ENCODE measurements around the gene R3HDM2. TPM values are rescaled to one million over a fixed set of nuclear protein-coding genes. Genes with fewer than 3 reads are reported as not detected.

Gene R3HDM2
- 14.0 and 23.2 TPM in 2 replicates for total RNA-seq

GRCh38 chr12:57430931-57431566, at the start of gene R3HDM2:
Gene R3HDM2, minus strand, starts transcription at chr12:57431043. Its CDS starts 120,615 bp downstream, at chr12:57310428.

GRCh38 chr12:57479376-57480115, 48.7 kb upstream of the R3HDM2 start, which contains the start of gene ARHGAP9:
Gene ARHGAP9, minus strand, starts transcription at chr12:57479866. Its CDS starts 460 bp downstream, at chr12:57479406.

DNA sequence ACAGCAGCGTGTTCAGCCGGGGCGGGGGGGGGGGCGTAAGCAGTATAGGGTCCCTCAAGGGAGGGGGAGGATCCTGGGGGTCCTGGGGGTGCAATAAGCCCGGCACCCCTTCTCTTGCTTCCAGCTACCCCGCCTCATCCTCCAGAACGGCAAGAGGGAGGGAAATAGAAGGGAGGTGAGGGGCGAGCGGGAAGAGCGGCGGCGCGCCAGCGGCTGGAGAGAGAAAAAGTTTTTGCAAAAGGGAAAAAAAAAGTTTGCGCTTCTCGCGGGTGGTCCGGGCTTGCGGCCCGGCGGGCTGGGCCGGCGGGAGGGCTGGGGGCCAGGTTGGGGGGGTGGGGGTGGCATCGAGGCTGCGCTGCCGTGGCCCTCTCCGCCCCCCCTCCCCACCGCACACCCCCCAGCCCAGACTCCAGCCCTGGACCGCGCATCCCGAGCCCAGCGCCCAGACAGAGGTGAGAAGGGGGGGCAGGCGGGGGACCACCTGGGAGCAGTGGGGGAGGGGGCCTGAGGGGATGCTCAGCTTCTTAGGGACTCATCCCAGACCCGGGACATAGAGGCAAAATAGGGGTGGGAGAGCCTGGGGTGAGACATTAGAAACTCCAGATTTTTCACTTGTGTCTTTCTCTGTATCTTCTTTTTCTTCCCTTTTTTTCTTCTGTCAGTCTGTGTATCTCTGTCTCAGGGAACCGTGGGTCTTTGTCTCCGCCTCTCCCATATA, 29.1 kb upstream of the R3HDM2 start, which contains the start of gene GLI1:
GLI1 (plus strand) TSS at position 36 of the 718 bp plus-strand sequence. CDS start 3,907 bp downstream, outside the sequence.

DNA sequence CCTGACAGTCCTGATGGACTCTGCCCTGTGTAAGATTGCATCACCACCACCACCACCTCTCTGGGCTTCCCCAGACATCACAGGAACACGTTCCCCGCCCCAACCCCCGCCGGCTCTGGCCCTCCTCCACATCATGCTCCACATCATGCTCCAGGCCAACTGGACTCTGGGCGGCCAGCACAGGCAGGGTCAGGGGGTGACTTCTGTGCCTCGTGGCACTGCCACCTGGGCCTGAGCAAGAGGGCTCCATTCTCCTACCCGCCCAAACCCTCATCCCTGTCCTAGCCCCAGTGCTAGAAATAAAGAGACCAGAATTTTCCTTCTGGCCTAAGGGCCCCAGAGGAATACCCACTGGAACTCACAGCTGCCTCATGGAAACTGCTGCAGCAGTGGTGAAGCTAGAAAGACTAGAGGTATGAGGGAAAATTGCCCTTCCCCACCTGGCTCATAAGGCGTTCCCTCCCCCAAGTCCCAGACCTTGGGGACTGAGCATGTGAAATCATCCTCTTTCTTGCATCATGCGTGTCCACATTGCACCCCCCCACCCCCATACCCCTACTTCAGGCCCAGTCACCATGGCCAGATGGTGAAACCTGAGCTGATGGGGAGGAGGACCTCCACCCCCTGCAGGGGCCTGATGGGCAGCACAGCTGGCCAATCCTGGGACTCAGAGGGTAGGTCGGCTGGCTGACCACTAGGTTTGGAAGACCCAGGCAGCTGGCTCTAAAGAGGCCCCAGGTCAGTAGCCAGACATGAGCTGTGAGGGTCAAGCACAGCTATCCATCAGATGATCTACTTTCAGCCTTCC, 23.9 kb upstream of the R3HDM2 start, which contains the start of gene INHBE:
INHBE (plus strand) TSS at position 742 of the 808 bp plus-strand sequence. CDS start 230 bp downstream, outside the sequence.

GRCh38 chr12:57434517-57435223, 3.8 kb upstream of the R3HDM2 start, which contains the start of gene INHBC:
Gene INHBC, plus strand, starts transcription at chr12:57434784. Its CDS starts 103 bp downstream, at chr12:57434887.

DNA sequence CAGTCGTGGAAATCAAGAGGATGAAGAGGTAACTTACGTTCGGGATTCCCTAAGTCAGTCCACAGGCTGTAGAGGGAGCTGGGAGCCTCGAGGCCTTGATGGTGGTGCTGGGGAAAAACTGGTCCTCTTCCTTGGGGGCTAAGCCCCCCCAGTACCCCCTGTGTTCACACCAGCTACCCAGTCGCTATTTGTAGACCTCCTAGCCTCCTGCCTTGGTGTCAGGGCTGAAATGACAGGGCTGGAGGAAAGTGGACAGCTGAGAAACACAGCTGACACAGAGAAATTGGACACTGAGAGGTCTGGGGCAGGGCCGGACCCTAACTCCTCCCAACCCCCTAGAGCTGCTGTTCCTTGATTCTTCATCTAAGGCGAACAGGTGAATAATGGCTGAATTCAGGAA, 179.9 kb downstream of the R3HDM2 start, which contains the start of gene STAC3:
STAC3 (minus strand) TSS at position 232 of the 400 bp plus-strand sequence. CDS start 1,551 bp downstream, outside the sequence.

GRCh38 chr12:57229634-57230380, 201.0 kb downstream of the R3HDM2 start, which contains the start of gene SHMT2:
Gene SHMT2, plus strand, starts transcription at chr12:57229711. Its CDS starts 68 bp downstream, at chr12:57229779.

DNA sequence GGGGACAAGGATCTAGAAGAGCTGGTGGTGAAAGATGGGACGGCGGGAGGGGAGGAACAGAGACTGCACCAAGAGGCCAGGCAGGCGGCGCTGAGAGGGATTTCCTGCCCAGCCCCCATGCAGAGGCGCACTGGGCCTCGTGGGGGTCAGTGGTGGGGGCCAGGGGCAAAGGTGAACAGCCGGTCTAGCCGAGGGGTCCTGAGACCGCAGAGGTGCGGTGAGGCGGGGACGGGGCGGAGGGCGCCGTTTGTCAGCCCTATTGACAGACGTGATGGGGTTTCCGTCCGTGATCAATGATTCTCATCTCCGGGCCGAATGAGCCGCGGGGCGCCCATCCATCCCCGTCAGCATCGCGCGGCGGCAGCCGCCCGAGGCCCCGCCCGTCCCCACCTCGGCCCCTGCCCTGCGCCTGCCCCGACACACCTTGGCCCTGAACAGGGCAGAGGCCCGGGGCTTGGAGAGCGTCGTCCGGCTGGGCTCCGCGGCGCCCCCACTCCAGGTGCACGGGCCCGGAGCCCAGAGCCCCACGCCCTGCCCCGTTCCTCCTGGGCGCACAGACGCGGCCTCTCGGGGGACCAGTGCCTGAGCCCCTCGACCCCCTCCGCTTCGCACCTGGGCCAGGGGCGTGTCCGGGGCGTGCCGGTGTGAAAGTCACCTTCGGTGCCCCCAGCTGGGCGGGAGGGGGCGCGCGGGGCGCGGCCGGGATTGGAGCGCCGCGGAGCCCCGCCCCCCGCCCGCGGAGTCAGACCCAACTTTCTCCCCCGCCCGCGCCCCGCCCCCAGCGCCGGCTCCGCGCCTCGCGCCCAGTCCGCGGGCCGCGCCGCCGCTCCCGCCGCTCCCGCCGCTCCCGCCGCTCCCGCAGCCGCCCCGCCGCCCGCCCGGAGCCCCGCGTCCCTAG, 214.6 kb downstream of the R3HDM2 start, which contains the start of gene NXPH4:
NXPH4 (plus strand) TSS at position 781 of the 898 bp plus-strand sequence. CDS start 176 bp downstream, outside the sequence.

Other genes starting within 250 kb of the R3HDM2 start
- gene NXPH4, start 214.2 kb downstream of the R3HDM2 start, total RNA-seq: 12.5 and 13.9 TPM in 2 replicates
- gene SHMT2, start 201.3 kb downstream of the R3HDM2 start, total RNA-seq: 287 and 328 TPM in 2 replicates
- not detected in 2 replicates for gene STAC3, start 179.9 kb downstream of the R3HDM2 start, total RNA-seq
- not detected in 2 replicates for gene INHBC, start 3.7 kb upstream of the R3HDM2 start, total RNA-seq
- 2.3 and 7.4 TPM in 2 replicates for gene INHBE, start 24.3 kb upstream of the R3HDM2 start, total RNA-seq
- 0.30 and 0.74 TPM in 2 replicates for gene GLI1, start 28.7 kb upstream of the R3HDM2 start, total RNA-seq
- 0.14 TPM in 1 of 2 replicates, not detected in the other for gene ARHGAP9, start 48.8 kb upstream of the R3HDM2 start, total RNA-seq
- gene MARS1, start 57.0 kb upstream of the R3HDM2 start, total RNA-seq: 169 and 173 TPM in 2 replicates
- 26.5 and 96.8 TPM in 2 replicates for gene DDIT3, start 89.5 kb upstream of the R3HDM2 start, total RNA-seq
- gene MBD6, start 91.8 kb upstream of the R3HDM2 start, total RNA-seq: 4.5 and 12.5 TPM in 2 replicates
- gene DCTN2, start 116.1 kb upstream of the R3HDM2 start, total RNA-seq: 81.4 and 125 TPM in 2 replicates
- gene KIF5A, start 119.0 kb upstream of the R3HDM2 start, total RNA-seq: 0.59 and 1.6 TPM in 2 replicates
- gene PIP4K2C, start 160.1 kb upstream of the R3HDM2 start, total RNA-seq: 16.6 and 31.5 TPM in 2 replicates
- gene DTX3, start 173.8 kb upstream of the R3HDM2 start, total RNA-seq: 20.5 and 22.9 TPM in 2 replicates
- gene ARHGEF25, start 180.4 kb upstream of the R3HDM2 start, total RNA-seq: 29.2 and 36.2 TPM in 2 replicates
- 3.3 and 7.1 TPM in 2 replicates for gene B4GALNT1, start 202.2 kb upstream of the R3HDM2 start, total RNA-seq

Data from smooth muscle cell of the umbilical artery (primary cell).